A673 (cell line): ENCODE data around the gene SMYD3.

Source experiments
- CTCF ChIP-seq: fragments of 300-800, 200-600 bp; sonication (generic); conservative IDR thresholded peaks from 2 replicates; pipeline ENCODE4 v1.5.1; 2017; ENCODE audit warnings: low read depth, mild to moderate bottlenecking, antibody characterized with exemption, low read length, moderate library complexity, mixed read lengths
- EZH2 ChIP-seq: fragments of 200-600 bp; sonication (generic); IDR thresholded peaks from 2 replicates; pipeline ENCODE4 v1.6.1; 2017; ENCODE audit warnings: borderline replicate concordance, low read depth, mild to moderate bottlenecking, mixed read lengths, antibody characterized with exemption, low read length; ENCODE audit not compliant: poor library complexity, severe bottlenecking

- TF ChIP-seq CTCF (no peak), EZH2 (no peak)
Observed at GRCh38 chr1:246381452-246381851, 125.6 kb downstream of the SMYD3 start.
